Activated naive CD8-positive, alpha-beta T cell treated with anti-CD3 and anti-CD28 coated beads for 36 hours (primary cell): Measurements from ENCODE around the gene PFKP. TPM values are rescaled to one million over a fixed set of nuclear protein-coding genes. Genes with fewer than 3 reads are reported as not detected.

Experiments
- DNase-seq: peaks from one replicate; pipeline ENCODE4 v3.0.0; 2021
- H3K27ac Mint-ChIP-seq: one replicate; pipeline ENCODE4 v1.8.0; 2022; ENCODE audit warnings: mild to moderate bottlenecking, moderate library complexity, mixed read lengths
- H3K27me3 Mint-ChIP-seq: one replicate; pipeline ENCODE4 v1.8.0; 2022; ENCODE audit warnings: mild to moderate bottlenecking, mixed read lengths
- H3K36me3 Mint-ChIP-seq: one replicate; pipeline ENCODE4 v1.8.0; 2021; ENCODE audit warnings: mild to moderate bottlenecking, mixed read lengths
- H3K4me1 Mint-ChIP-seq: one replicate; pipeline ENCODE4 v1.8.0; 2021; ENCODE audit warnings: mixed read lengths
- H3K4me3 Mint-ChIP-seq: one replicate; pipeline ENCODE4 v1.8.0; 2022; ENCODE audit warnings: mild to moderate bottlenecking, moderate library complexity, mixed read lengths
- H3K9me3 Mint-ChIP-seq: one replicate; pipeline ENCODE4 v1.8.0; 2022; ENCODE audit warnings: mixed read lengths
- total RNA-seq, 2 experiments: library from RNA; stranded (reverse); gene quantifications; one replicate each; pipeline ENCODE4 v1.2.3, GENCODE V29; 2021

Gene PFKP
- total RNA-seq, 2 experiments from 2014 or later: 231 to 242 TPM

GRCh38 chr10:3148994-3149393, 81.6 kb downstream of the PFKP start:
- H3K9me3 Mint-ChIP-seq: no peaks in the 10 kb centered on the region
- no peak for DNase-seq
- peaks cover 11% of the 10 kb centered on the region for H3K36me3 Mint-ChIP-seq
- peaks cover 4% of the 10 kb centered on the region for H3K4me1 Mint-ChIP-seq
- H3K4me3 Mint-ChIP-seq: no peak overlapping the region
- no peak overlapping the region for H3K27ac Mint-ChIP-seq
- no peaks in the 10 kb centered on the region for H3K27me3 Mint-ChIP-seq

GRCh38 chr10:3149918-3150317, 82.6 kb downstream of the PFKP start:
- H3K4me1 Mint-ChIP-seq: peaks cover 4% of the 10 kb centered on the region
- no peaks in the 10 kb centered on the region for H3K27me3 Mint-ChIP-seq
- DNase-seq: no peak
- H3K4me3 Mint-ChIP-seq: no peak overlapping the region
- H3K9me3 Mint-ChIP-seq: no peaks in the 10 kb centered on the region
- H3K36me3 Mint-ChIP-seq: peaks cover 13% of the 10 kb centered on the region
- H3K27ac Mint-ChIP-seq: no peak overlapping the region

GRCh38 chr10:3150366-3150765, 83.0 kb downstream of the PFKP start:
- no peak overlapping the region for H3K27ac Mint-ChIP-seq

GRCh38 chr10:3150961-3151360, 83.6 kb downstream of the PFKP start:
- Mint-ChIP-seq H3K36me3 (peaks cover 19% of the 10 kb centered on the region), H3K27ac (peak overlapping the region; percentile 12), H3K9me3 (no peaks in the 10 kb centered on the region), H3K4me1 (peaks cover 4% of the 10 kb centered on the region), H3K27me3 (no peaks in the 10 kb centered on the region), H3K4me3 (no peak overlapping the region)
- DNase-seq: no peak

More at GRCh38 chr10:3150366-3150765, 83.0 kb downstream of the PFKP start:
- peaks cover 17% of the 10 kb centered on the region for H3K36me3 Mint-ChIP-seq
- no peak overlapping the region for H3K4me3 Mint-ChIP-seq
- peaks cover 4% of the 10 kb centered on the region for H3K4me1 Mint-ChIP-seq
- H3K9me3 Mint-ChIP-seq: no peaks in the 10 kb centered on the region
- H3K27me3 Mint-ChIP-seq: no peaks in the 10 kb centered on the region
- DNase-seq: no peak

- peaks cover 17% of the 10 kb centered on the region for H3K36me3 Mint-ChIP-seq
- no peak overlapping the region for H3K4me3 Mint-ChIP-seq
- H3K27ac Mint-ChIP-seq: no peak overlapping the region
- DNase-seq: no peak
- peaks cover 6% of the 10 kb centered on the region for H3K4me1 Mint-ChIP-seq
- no peaks in the 10 kb centered on the region for H3K9me3 Mint-ChIP-seq
- H3K27me3 Mint-ChIP-seq: no peaks in the 10 kb centered on the region
Observed at GRCh38 chr10:3151889-3152565, 84.7 kb downstream of the PFKP start.

- Mint-ChIP-seq H3K4me1 (peaks cover 6% of the 10 kb centered on the region), H3K36me3 (peaks cover 19% of the 10 kb centered on the region), H3K27me3 (no peaks in the 10 kb centered on the region), H3K4me3 (no peak overlapping the region), H3K9me3 (no peaks in the 10 kb centered on the region), H3K27ac (no peak overlapping the region)
- no peak for DNase-seq
Observed at GRCh38 chr10:3152566-3152935, 85.2 kb downstream of the PFKP start.

- Mint-ChIP-seq H3K27me3 (no peaks in the 10 kb centered on the region), H3K36me3 (peaks cover 32% of the 10 kb centered on the region), H3K4me1 (peaks cover 6% of the 10 kb centered on the region), H3K27ac (no peak overlapping the region), H3K4me3 (no peak overlapping the region), H3K9me3 (no peaks in the 10 kb centered on the region)
- DNase-seq: no peak
Observed at GRCh38 chr10:3154666-3155065, 87.3 kb downstream of the PFKP start.

- H3K27me3 Mint-ChIP-seq: no peaks in the 10 kb centered on the region
- peaks cover 2% of the 10 kb centered on the region for H3K4me1 Mint-ChIP-seq
- H3K27ac Mint-ChIP-seq: no peak overlapping the region
- no peak for DNase-seq
- peaks cover 36% of the 10 kb centered on the region for H3K36me3 Mint-ChIP-seq
- no peak overlapping the region for H3K4me3 Mint-ChIP-seq
- H3K9me3 Mint-ChIP-seq: no peaks in the 10 kb centered on the region
Observed at GRCh38 chr10:3159152-3159551, 91.8 kb downstream of the PFKP start.

- Mint-ChIP-seq H3K9me3 (no peaks in the 10 kb centered on the region), H3K36me3 (peaks cover 32% of the 10 kb centered on the region)
Observed at GRCh38 chr10:3162533-3162932, 95.2 kb downstream of the PFKP start.

GRCh38 chr10:3163879-3164278, 96.5 kb downstream of the PFKP start:
- no peak overlapping the region for H3K27ac Mint-ChIP-seq
- H3K9me3 Mint-ChIP-seq: no peaks in the 10 kb centered on the region
- H3K4me3 Mint-ChIP-seq: no peak overlapping the region
- no peak for DNase-seq
- peaks cover 32% of the 10 kb centered on the region for H3K36me3 Mint-ChIP-seq
- no peaks in the 10 kb centered on the region for H3K27me3 Mint-ChIP-seq
- H3K4me1 Mint-ChIP-seq: no peaks in the 10 kb centered on the region

More at GRCh38 chr10:3162533-3162932, 95.2 kb downstream of the PFKP start:
- Mint-ChIP-seq H3K27me3 (no peaks in the 10 kb centered on the region), H3K4me1 (no peaks in the 10 kb centered on the region), H3K27ac (no peak overlapping the region), H3K4me3 (no peak overlapping the region)
- DNase-seq: no peak

GRCh38 chr10:3165196-3165595, 97.8 kb downstream of the PFKP start:
- Mint-ChIP-seq H3K36me3 (peaks cover 31% of the 10 kb centered on the region), H3K27ac (no peak overlapping the region), H3K4me3 (no peak overlapping the region), H3K9me3 (no peaks in the 10 kb centered on the region), H3K4me1 (peaks cover 2% of the 10 kb centered on the region), H3K27me3 (no peaks in the 10 kb centered on the region)
- DNase-seq: no peak

GRCh38 chr10:3166496-3167290, 99.3 kb downstream of the PFKP start:
- DNase-seq: no peak
- H3K36me3 Mint-ChIP-seq: peaks cover 31% of the 10 kb centered on the region
- H3K9me3 Mint-ChIP-seq: no peaks in the 10 kb centered on the region
- H3K4me1 Mint-ChIP-seq: peaks cover 7% of the 10 kb centered on the region
- no peak overlapping the region for H3K4me3 Mint-ChIP-seq
- no peaks in the 10 kb centered on the region for H3K27me3 Mint-ChIP-seq
- no peak overlapping the region for H3K27ac Mint-ChIP-seq

GRCh38 chr10:3167611-3168330, 100.4 kb downstream of the PFKP start:
- Mint-ChIP-seq H3K9me3 (no peaks in the 10 kb centered on the region), H3K36me3 (peaks cover 28% of the 10 kb centered on the region), H3K27me3 (no peaks in the 10 kb centered on the region), H3K4me3 (no peak overlapping the region), H3K27ac (no peak overlapping the region), H3K4me1 (peaks cover 9% of the 10 kb centered on the region)
- no peak for DNase-seq

GRCh38 chr10:3169271-3169670, 101.9 kb downstream of the PFKP start:
- Mint-ChIP-seq H3K9me3 (no peaks in the 10 kb centered on the region), H3K27me3 (no peaks in the 10 kb centered on the region), H3K27ac (no peak overlapping the region), H3K36me3 (peaks cover 28% of the 10 kb centered on the region), H3K4me1 (peaks cover 14% of the 10 kb centered on the region), H3K4me3 (no peak overlapping the region)
- DNase-seq: no peak

- Mint-ChIP-seq H3K9me3 (no peaks in the 10 kb centered on the region), H3K27me3 (no peaks in the 10 kb centered on the region), H3K4me3 (no peak overlapping the region), H3K4me1 (peaks cover 14% of the 10 kb centered on the region), H3K36me3 (peaks cover 28% of the 10 kb centered on the region), H3K27ac (no peak overlapping the region)
- DNase-seq: no peak
Observed at GRCh38 chr10:3169673-3170072, 102.3 kb downstream of the PFKP start.
